Loucy (cell line): ENCODE measurements around the gene SAMD4A.

Source experiments
- CTCF ChIP-seq: fragments of 200-600 bp; sonication (generic); conservative IDR thresholded peaks from 2 replicates; pipeline ENCODE4 v1.5.1; 2014; ENCODE audit warnings: mild to moderate bottlenecking, antibody characterized with exemption, low read length
- EZH2phosphoT487 ChIP-seq: fragments of 200-600 bp; IDR thresholded peaks from 2 replicates; pipeline ENCODE4 v1.6.1; 2018; ENCODE audit warnings: antibody characterized with exemption, mild to moderate bottlenecking, moderate library complexity, borderline replicate concordance

GRCh38 chr14:54692284-54692772, 125.4 kb downstream of the SAMD4A start:
- no peak for TF ChIP-seq CTCF
- TF ChIP-seq EZH2phosphoT487 = no peak
